GM19324 (cell line): ENCODE measurements around the gene ANKRD44.

ENCODE experiments used
- ATAC-seq: cut with Tn5 transposase; IDR thresholded peaks from one replicate; pipeline ENCODE4 v1.9.1; 2021; ENCODE audit warnings: mild to moderate bottlenecking, moderate library complexity; ENCODE audit not compliant: unreplicated experiment, low FRiP score

The ANKRD44 gene

GRCh38 chr2:197212344-197213262, 98.0 kb downstream of the ANKRD44 start:
- no peak for ATAC-seq

DNA sequence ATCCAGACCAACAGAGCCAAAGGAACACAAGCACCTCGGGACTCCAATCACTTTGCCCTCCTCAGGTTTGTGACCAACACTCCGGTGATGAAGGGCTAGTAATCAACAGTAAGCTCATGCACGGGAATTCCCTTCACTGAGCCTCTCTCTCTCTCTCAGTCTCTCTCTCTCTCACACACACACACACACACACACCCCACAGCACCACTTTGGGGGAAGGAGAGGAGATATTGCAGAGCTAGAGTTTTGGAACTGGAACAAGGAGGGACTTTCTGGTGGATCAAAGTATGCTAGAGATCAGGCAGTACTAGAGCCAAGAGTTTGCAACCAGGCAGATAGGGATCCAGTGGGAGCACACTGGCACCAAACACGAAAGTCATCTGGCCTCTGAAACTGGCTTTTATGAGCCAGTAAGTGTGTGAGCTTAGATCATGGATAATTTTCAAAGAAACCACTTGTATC, 98.7 kb downstream of the ANKRD44 start:
- no peak for ATAC-seq

DNA sequence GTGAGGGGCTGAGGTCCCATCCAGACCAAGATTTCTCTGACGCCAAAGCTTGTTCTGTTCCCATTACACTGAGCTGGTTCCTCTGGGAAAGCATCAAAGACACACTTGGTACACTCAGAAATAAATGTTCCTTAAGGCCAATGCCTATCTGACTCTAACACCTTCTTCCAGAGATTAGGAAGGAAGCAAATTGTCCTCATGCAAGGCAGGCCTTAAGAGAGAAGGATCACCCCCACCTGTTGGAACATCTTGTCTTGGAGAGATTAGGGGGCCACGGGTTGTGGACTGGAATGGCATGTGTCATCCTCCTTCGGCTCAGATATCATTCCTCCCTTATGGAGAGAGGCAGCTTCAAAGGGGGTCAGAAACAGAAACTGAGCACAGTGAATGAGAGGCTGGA, 100.2 kb downstream of the ANKRD44 start:
- ATAC-seq = no peak

DNA sequence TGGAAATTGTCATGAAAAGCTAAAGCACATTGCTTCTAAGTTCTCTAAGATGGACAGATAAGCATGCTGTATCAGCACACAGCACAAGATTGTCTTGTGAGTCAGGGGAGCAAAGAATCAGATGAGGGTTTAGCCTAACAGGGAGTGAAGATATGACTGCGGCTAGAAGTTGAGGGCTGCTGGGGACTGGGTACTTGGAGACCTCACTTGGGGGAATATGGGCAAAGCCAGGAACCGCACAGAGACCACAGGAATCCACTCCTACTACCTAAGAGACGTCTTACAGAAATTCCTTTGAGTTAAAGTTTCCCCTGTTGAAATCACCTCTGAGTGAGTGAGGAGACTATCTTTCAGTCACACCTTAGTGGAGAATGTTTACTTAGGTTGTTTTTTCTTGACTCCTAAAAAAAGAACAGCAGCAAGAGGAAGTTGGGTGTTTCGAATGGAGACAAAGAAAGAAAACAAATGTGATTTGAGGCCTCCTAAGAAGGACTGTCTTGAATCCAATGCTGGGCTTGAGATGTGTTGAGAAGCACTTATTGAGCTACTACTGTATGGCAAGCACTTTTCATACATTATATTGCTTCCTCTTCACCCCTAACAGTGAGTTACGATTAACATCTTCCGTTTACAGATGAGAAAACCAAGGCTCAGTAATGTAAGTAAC, 100.7 kb downstream of the ANKRD44 start:
- ATAC-seq = peak; percentile 50

DNA sequence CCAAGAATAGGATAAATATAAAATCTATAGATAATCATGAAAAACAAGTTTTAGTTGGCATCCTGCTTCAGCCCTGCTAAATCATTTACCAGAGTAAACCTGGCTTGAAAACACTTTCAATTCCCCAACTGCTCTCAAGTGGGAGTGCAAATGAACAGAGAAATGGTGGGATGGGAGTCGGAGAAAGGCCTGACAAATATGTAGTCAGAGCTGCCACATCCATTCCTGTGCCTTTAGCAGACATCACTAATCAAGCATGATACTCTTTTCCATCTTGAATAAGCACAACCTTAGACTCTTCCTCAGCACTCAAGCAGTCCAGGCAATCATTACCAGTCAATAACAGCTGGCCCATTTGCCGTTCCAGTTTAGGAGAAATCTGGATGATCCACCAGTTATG, 101.3 kb downstream of the ANKRD44 start:
- no peak for ATAC-seq

DNA sequence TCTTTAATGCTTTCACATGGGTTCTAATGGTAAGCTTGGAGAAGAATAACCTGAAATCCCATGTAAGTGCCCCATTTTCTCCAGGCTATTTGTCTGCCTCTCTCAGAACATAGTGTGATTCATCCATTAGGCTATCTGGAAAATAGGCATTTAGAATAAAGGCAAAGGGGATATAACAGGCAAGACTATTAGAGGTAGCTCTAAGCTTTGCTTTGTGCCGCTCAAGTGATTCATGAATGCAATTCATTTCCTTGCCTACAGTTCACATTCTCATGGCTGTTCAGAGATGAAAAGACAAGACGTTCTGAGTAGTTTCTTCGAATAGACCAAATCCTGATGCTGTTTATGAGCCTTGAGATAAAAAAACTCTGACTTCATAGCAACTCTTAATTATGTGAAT, 101.7 kb downstream of the ANKRD44 start:
- no peak for ATAC-seq

DNA sequence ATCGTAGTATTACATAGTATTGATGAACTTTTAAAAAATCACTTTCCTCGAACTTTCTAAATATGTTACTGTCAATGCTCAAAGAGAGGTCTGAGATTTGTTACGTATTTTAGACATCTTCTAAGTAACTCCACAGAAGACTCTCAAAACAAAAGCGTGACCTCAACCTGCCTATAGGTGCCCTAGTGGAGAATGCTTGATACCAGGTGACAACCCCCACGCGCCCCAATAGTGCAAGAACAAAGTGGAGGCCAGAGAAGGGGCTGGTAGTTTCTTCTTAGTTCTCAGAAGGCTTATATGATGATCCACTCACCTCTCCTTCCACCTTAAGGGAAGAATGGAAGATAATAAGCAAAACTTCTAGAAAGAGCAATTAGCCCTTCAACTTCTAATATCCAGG, 102.6 kb downstream of the ANKRD44 start:
- ATAC-seq = no peak

DNA sequence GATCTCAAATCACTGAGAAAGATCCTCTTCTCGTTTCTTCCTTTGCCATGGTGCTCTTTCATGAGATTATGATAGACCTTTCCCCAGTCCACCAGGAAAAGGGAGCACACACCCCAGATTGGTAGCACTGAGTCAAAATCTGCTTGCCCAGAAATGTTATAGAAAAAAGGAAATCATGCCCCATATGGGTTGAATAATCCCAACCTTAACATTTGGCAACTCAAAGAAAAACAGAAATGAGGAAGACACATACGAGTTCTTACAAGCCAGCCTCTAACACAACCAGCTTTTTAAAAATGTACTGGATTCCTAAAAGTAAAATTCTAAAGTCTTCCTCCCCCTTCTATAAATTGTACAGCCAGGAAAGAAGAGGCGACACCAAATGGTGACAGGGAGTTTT, 103.0 kb downstream of the ANKRD44 start:
- ATAC-seq = no peak

DNA sequence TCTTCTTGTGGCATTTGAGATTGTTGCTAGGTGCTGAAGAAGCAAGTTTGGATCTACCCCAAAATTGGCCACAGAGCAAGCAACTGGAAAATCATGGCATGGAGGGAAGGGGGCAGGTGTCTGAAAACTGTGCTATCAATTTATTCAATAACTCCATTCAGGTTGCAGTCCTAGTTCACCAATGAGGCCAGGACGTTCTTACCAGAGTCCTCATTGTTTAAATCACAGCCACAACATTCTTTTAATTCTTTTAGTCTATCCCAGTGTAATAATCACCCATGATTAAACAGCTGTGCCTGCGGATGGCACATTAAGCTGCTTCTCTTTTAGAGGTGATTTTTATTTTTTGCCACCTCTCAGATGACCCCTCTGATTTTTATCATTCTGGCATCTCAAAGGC, 103.5 kb downstream of the ANKRD44 start:
- no peak for ATAC-seq

DNA sequence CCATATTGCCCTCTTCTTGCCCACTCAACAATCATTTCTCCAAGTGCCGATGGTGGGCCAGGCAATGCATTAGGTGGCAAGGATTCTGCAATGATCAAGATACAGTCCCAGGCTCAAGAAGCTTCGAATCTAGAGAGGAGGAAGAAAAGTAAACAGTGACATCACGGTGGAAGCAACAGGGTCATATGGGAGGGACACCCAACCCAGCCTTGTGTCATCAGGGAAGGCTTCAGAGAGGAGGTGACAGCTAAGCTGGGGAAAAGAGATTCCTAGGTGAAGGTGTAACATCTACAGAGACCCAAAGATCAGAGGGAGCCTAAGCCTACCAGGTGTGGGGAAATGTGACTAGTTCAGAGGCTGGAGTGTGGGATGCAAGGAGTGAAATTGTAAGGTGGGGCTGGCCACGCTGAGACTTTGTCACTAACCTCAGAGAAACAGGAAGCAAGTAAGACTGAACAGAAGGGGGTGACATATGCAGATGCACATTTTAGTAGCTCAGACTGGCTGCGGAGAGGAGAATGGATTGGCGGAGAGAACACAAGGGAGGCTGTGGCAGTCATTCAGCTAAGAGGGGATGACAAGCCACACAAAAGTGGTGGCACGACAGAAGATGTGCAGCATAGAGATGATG, 104.9 kb downstream of the ANKRD44 start:
- peak; percentile 46 for ATAC-seq

DNA sequence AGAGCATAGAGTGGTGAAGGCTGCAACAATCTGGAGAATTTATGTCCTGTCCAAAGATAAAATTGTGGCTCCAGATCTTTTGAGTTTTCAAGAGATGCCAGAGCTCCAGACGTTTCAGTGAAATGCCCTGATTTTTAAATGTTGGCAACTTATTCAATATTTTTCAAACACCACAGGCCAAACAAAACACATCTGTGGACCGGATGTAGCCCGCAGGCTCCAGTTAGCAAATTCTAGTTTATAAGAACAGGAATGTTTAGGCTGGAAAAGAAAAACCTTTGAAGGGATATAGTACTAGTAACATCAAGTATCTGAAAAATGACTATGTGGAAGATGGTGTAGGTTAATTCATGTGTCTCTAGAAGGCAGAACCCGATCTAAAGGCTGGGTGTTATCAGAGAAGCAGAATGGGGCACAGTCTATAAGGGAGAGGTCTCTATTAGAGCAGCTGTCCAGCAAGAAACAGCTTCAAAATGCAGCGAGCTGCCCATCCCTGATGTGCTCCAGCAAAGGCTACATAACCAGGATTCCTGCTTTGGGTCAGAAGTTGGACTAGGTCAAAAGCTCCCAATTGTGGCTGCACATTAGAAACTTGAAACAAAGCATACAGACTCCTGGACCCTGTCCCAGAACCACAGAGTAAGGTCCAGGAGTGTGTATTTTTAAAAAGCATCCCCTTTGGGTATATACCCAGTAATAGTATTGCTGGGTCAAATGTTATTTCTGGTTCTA, 105.9 kb downstream of the ANKRD44 start:
- ATAC-seq = no peak

GRCh38 chr2:197201874-197202273, 108.7 kb downstream of the ANKRD44 start:
- no peak for ATAC-seq

DNA sequence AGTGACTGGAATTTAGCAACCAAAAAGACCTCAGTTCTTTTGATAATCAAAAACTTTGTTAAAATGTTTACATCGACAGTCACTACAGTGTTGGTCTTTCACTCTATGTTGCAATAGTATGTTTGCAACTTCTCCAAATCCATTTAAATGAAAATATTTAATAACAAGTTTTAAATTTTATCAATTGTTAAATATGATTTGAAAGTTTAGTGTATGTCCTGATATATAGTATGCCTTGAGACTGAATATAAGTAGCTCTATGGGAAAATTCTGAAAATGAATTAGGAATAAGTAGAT, 109.9 kb downstream of the ANKRD44 start:
- no peak for ATAC-seq

DNA sequence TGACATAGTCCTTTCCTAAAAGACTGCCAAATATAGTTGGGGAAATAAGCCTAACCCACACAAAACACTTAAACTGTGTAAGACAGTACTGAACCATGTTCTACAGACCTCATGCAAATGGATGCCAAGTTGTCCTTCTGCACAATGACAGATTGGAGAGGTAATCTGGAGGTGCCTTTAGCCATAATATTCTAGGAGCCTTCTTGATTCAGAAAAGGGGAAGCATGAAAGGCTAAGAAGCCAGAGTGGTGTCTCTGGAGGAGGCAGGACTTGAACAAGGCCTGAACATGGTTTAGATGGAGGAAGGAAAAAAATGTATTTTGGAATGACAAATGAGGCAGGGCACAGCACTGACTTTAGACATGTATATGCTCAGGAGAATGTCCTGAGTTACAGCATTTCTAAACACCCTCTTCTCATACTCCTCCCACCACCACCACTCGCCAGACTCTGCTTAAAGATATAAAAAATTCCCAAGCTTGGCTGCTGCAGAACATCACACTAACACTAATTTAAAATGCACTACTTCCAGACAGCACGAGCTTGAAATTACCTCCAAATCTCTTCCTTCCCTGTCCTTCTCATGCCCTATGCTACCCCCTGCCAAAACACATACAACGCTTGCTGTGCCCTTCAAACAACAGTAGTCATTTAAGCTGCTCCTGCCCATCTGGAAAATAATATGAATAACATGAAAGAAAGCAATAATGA, 110.4 kb downstream of the ANKRD44 start:
- no peak for ATAC-seq

DNA sequence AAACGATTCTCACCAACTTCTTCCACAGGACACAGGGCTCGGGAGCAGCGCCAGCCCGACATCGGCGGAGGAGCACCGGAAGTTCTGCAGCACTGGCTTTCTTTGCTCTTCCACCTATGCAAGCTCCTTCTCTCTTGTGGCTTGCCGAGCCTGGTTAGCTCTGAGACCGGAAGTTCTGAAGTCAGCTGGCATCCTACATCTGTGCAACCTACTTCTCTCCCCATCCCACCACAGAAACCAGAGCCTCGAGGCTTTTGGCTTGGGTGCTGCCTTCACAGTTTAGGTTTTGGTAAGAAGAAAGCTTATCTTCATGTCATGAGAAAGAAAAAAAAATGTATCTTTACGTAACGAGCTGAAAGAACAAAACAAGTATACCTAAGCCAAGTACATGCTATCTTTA, 111.7 kb downstream of the ANKRD44 start:
- peak; percentile 97 for ATAC-seq

DNA sequence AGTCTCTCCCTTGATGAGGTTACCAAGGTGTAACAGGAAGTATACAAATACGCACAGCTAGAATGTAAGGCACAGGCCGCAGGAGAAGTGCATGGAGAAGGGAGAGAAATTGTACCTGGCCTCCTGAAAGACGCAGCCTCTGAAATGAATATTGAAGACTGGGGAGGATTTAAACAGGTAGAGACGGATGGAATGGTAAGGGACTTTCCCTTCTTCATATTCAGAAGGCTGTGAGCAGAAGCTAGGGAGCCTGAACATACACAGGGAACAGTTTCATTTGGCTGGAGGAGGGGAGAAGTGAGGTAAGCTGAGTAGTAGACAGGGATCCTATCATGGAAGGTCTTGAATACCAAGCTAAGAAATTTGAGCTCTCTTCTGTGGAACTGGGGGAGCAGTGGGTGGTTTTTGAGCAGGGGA, 112.7 kb downstream of the ANKRD44 start:
- ATAC-seq = no peak

GRCh38 chr2:197196541-197197180, 113.9 kb downstream of the ANKRD44 start:
- no peak for ATAC-seq

DNA sequence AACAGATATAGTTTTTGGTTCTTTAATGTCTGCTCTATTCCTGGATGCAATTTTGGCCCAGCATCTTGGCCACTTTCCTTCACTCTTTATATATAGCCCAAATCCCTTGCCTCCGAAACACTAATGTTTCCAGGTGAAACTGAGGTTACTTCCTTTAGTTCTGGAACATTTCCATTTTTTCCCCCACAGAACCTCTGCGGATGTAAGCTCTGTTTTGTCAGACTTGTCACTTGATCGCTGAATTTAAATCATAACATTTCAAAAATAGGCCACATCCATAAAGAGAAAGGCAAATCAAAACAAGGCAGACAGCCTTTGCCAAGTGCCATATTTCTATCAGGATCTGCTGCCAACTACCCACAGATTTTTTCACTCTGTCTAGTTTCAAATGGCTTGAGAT, 115.1 kb downstream of the ANKRD44 start:
- ATAC-seq = no peak

GRCh38 chr2:197191940-197192322, 118.6 kb downstream of the ANKRD44 start:
- ATAC-seq = peak; percentile 47
